ENCODE measurements around the gene ARL6IP6.
"Not testable (repeated sequence)": the region's sequence is repeated elsewhere in the genome, so short reads cannot be mapped to it uniquely, and the experiment has no call there.

ARL6IP6 gene

GRCh38 chr2:152717228-152718075 lies 968 bp upstream of the ARL6IP6 start, which contains the start of gene PRPF40A:
Gene PRPF40A, minus strand, starts transcription at chr2:152717461. Its CDS starts 22 bp downstream, at chr2:152717439.
- no peaks in the 10 kb centered on the region for H3K9me3 Mint-ChIP-seq
- H3K4me3 Mint-ChIP-seq, result peak within 1 kb of the TSS; percentile 98 to 99 (median 99)
- H3K27me3 Mint-ChIP-seq (ENCODE audit: low read depth), result no peaks in the 10 kb centered on the region
- no peak for TF ChIP-seq CTCF (IDR thresholded peaks at IDR 0.05; ENCODE audit: unreplicated experiment in 3 of 3)
- H3K4me1 Mint-ChIP-seq, result peaks cover 47% of the 10 kb centered on the region
- H3K36me3 Mint-ChIP-seq (ENCODE audit: low read depth), result peaks cover 42% of the 10 kb centered on the region
- H3K27ac Mint-ChIP-seq, result peak within 1 kb of the TSS; percentile 93 to 100 (median 98)

GRCh38 chr2:152718909-152719645 lies 657 bp downstream of the ARL6IP6 start:
- Mint-ChIP-seq H3K36me3 (ENCODE audit: low read depth) (peaks cover 39% of the 10 kb centered on the region), H3K27me3 (ENCODE audit: low read depth) (no peaks in the 10 kb centered on the region), H3K4me1 (peaks cover 47% of the 10 kb centered on the region), H3K27ac (peak overlapping the region; percentile 93 to 100 (median 98)), H3K4me3 (peak overlapping the region; percentile 98 to 99 (median 99)), H3K9me3 (no peaks in the 10 kb centered on the region)
- TF ChIP-seq CTCF (IDR thresholded peaks at IDR 0.05; ENCODE audit: unreplicated experiment in 3 of 3), result no peak

GRCh38 chr2:152720794-152721193 lies 2.4 kb downstream of the ARL6IP6 start:
- Mint-ChIP-seq H3K27ac (peak overlapping the region; percentile 22 to 93 (median 48)), H3K9me3 (no peaks in the 10 kb centered on the region), H3K4me3 (peak overlapping the region; percentile 98 to 99 (median 99)), H3K36me3 (ENCODE audit: low read depth) (peaks cover 32% of the 10 kb centered on the region), H3K4me1 (peaks cover 39% of the 10 kb centered on the region), H3K27me3 (ENCODE audit: low read depth) (no peaks in the 10 kb centered on the region)
- no peak for TF ChIP-seq CTCF (IDR thresholded peaks at IDR 0.05; ENCODE audit: unreplicated experiment in 3 of 3)

GRCh38 chr2:152722639-152723038 lies 4.2 kb downstream of the ARL6IP6 start:
- H3K9me3 Mint-ChIP-seq; H3K27me3 Mint-ChIP-seq (ENCODE audit: low read depth); H3K4me3 Mint-ChIP-seq; H3K27ac Mint-ChIP-seq: not testable (repeated sequence)
- peaks cover 20% of the 10 kb centered on the region for H3K36me3 Mint-ChIP-seq (ENCODE audit: low read depth)
- H3K4me1 Mint-ChIP-seq, result peaks cover 23% of the 10 kb centered on the region

- no peak overlapping the region for H3K27ac Mint-ChIP-seq
- TF ChIP-seq CTCF (IDR thresholded peaks at IDR 0.05; ENCODE audit: unreplicated experiment in 3 of 3), result no peak
- H3K27me3 Mint-ChIP-seq (ENCODE audit: low read depth), result no peaks in the 10 kb centered on the region
- H3K4me1 Mint-ChIP-seq, result peaks cover 23% of the 10 kb centered on the region
- peaks cover 23% of the 10 kb centered on the region for H3K36me3 Mint-ChIP-seq (ENCODE audit: low read depth)
- no peaks in the 10 kb centered on the region for H3K9me3 Mint-ChIP-seq
- H3K4me3 Mint-ChIP-seq, result no peak overlapping the region
Measured at GRCh38 chr2:152723918-152724317, 5.5 kb downstream of the ARL6IP6 start.

- H3K9me3 Mint-ChIP-seq, result no peaks in the 10 kb centered on the region
- no peak overlapping the region for H3K4me3 Mint-ChIP-seq
- no peak for TF ChIP-seq CTCF (IDR thresholded peaks at IDR 0.05; ENCODE audit: unreplicated experiment in 3 of 3)
Measured at GRCh38 chr2:152729844-152730243, 11.4 kb downstream of the ARL6IP6 start.

More at GRCh38 chr2:152729844-152730243, 11.4 kb downstream of the ARL6IP6 start:
- no peaks in the 10 kb centered on the region for H3K27me3 Mint-ChIP-seq (ENCODE audit: low read depth)
- no peak overlapping the region for H3K27ac Mint-ChIP-seq
- H3K36me3 Mint-ChIP-seq (ENCODE audit: low read depth), result peaks cover 9% of the 10 kb centered on the region
- peaks cover 9% of the 10 kb centered on the region for H3K4me1 Mint-ChIP-seq
